ENCODE measurements around the gene SBF2. TPM values are rescaled to one million over a fixed set of nuclear protein-coding genes. Genes with fewer than 3 reads are reported as not detected.

Gene SBF2
- total RNA-seq, 1 experiment from 2014 or later, result 30.2 TPM

DNA sequence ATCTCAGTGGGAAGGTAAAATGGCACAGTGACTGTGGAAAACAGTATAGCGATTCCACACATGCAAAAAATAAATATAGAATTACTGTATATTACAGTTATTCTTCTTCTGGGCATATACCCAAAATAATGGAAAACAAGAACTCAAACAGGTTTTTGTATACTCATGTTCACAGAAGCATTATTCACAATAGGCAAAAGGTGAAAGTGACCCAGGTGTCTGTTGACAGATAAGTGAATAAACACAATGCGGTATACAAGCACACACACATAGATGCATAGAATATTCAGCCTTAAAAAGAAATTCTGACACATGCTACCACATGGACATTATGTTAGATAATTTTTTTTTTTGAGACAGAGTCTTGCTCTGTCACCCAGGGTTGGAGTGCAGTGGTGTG lies 397.1 kb downstream of the SBF2 start:
- no peak overlapping the region for H3K4ac ChIP-seq (ENCODE audit: low read depth, low read length)
- H3K9me3 ChIP-seq (ENCODE audit: control insufficient read depth, low read depth, low read length), result peaks cover 6% of the 10 kb centered on the region
- no peak overlapping the region for H3K18ac ChIP-seq (ENCODE audit: insufficient read length, low read depth, low read length)
- H3K27ac ChIP-seq (ENCODE audit: insufficient read length, low read depth, low read length), result no peak overlapping the region
- no peak for DNase-seq
- peaks cover 4 to 17% of the 10 kb centered on the region in 2 experiments; a peak in 4 of 5 replicates for H3K9me3 Mint-ChIP-seq
- no peaks in the 10 kb centered on the region for H3K79me1 ChIP-seq (ENCODE audit: insufficient read depth, low read depth, low read length, poor library complexity, severe bottlenecking)
- H3T11ph ChIP-seq (ENCODE audit: low read length), result no peak overlapping the region
- H3K36me3 Mint-ChIP-seq (ENCODE audit: insufficient read depth in 1 of 3, low read depth in 3 of 3), result peaks cover 10 to 17% (median 13%) of the 10 kb centered on the region in 3 experiments
- H4K91ac ChIP-seq (ENCODE audit: insufficient read length, low read depth, low read length), result no peak overlapping the region
- no peaks in the 10 kb centered on the region for H3K27me3 Mint-ChIP-seq (ENCODE audit: low read depth)
- no peak overlapping the region for H2AK5ac ChIP-seq (ENCODE audit: insufficient read length, low read length)
- no peak overlapping the region for H4K8ac ChIP-seq (replicated peaks; ENCODE audit: insufficient read length, low read depth, low read length)
- no peak overlapping the region for H2AFZ ChIP-seq (ENCODE audit: low read length)
- H2BK120ac ChIP-seq (ENCODE audit: low read depth, low read length, poor library complexity, severe bottlenecking), result no peak overlapping the region
- no peaks in the 10 kb centered on the region for H3K23me2 ChIP-seq (ENCODE audit: insufficient read length, low read depth, low read length, poor library complexity, severe bottlenecking)
- no peak overlapping the region for H2BK5ac ChIP-seq (ENCODE audit: insufficient read length, low read length)
- no peaks in the 10 kb centered on the region for H3K79me2 ChIP-seq (ENCODE audit: insufficient read depth, low read length)
- H3K27ac Mint-ChIP-seq, result no peak overlapping the region
- H3K27me3 ChIP-seq (ENCODE audit: insufficient read depth, low read length), result no peaks in the 10 kb centered on the region
- H3K4me3 Mint-ChIP-seq, result no peak overlapping the region
- H3K4me1 ChIP-seq (ENCODE audit: insufficient read depth, low read length), result no peaks in the 10 kb centered on the region
- no peak overlapping the region for H3K56ac ChIP-seq (ENCODE audit: insufficient read length, low read depth, low read length)
- H4K5ac ChIP-seq (ENCODE audit: insufficient read length, low read depth, low read length), result no peak overlapping the region
- no peak overlapping the region for H2BK15ac ChIP-seq (ENCODE audit: low read depth, low read length)
- H3K9ac ChIP-seq (ENCODE audit: extremely low read depth, insufficient read length, low read length), result no peak overlapping the region
- H2BK12ac ChIP-seq (ENCODE audit: insufficient read length, low read depth, low read length), result no peak overlapping the region
- WGBS (ENCODE audit: extremely low coverage, insufficient read length, low lambda C conversion rate), result no CpG with 5 or more reads among the region's 2 CpGs
- peaks cover 17 to 19% of the 10 kb centered on the region in 2 experiments for H3K4me1 Mint-ChIP-seq
- TF ChIP-seq, protein P1, sequence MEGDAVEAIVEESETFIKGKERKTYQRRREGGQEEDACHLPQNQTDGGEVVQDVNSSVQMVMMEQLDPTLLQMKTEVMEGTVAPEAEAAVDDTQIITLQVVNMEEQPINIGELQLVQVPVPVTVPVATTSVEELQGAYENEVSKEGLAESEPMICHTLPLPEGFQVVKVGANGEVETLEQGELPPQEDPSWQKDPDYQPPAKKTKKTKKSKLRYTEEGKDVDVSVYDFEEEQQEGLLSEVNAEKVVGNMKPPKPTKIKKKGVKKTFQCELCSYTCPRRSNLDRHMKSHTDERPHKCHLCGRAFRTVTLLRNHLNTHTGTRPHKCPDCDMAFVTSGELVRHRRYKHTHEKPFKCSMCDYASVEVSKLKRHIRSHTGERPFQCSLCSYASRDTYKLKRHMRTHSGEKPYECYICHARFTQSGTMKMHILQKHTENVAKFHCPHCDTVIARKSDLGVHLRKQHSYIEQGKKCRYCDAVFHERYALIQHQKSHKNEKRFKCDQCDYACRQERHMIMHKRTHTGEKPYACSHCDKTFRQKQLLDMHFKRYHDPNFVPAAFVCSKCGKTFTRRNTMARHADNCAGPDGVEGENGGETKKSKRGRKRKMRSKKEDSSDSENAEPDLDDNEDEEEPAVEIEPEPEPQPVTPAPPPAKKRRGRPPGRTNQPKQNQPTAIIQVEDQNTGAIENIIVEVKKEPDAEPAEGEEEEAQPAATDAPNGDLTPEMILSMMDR (conservative IDR thresholded peaks at IDR 0.05), result no peak
- H3K14ac ChIP-seq (ENCODE audit: insufficient read depth, low read length), result no peak overlapping the region
- H3K4me2 ChIP-seq (ENCODE audit: insufficient read depth, insufficient read length, low read length), result no peak overlapping the region
- no peak overlapping the region for H2BK20ac ChIP-seq (ENCODE audit: low read depth, low read length, poor library complexity, severe bottlenecking)
- no peak overlapping the region for H3K23ac ChIP-seq (ENCODE audit: insufficient read length, low read depth, low read length)
- H4K20me1 ChIP-seq (ENCODE audit: control insufficient read depth, insufficient read depth, insufficient read length), result no peaks in the 10 kb centered on the region

Data from H9 (cell line).